WTC11 (cell line): ENCODE results near the gene PXT1.

Source experiments
- FOXJ3 ChIP-seq: sonication (generic); formaldehyde crosslinking; IDR thresholded peaks from 2 replicates; pipeline ENCODE4 v1.9.0; 2021; ENCODE audit warnings: missing genetic modification reagents, mild to moderate bottlenecking, borderline replicate concordance
- TEAD4 ChIP-seq: sonication (generic); formaldehyde crosslinking; IDR thresholded peaks from 2 replicates; pipeline ENCODE4 v1.8.0; 2022; ENCODE audit warnings: mild to moderate bottlenecking, missing genetic modification reagents
- ZNF121 ChIP-seq: sonication (generic); formaldehyde crosslinking; IDR thresholded peaks from 2 replicates; pipeline ENCODE4 v1.8.0; 2023; ENCODE audit warnings: missing genetic modification reagents
- TF ChIP-seq, protein P1 (sequence below): fragments of 200-600 bp; IDR thresholded peaks from 2 replicates; pipeline ENCODE4 v1.8.0; 2022; ENCODE audit warnings: antibody characterized with exemption

DNA sequence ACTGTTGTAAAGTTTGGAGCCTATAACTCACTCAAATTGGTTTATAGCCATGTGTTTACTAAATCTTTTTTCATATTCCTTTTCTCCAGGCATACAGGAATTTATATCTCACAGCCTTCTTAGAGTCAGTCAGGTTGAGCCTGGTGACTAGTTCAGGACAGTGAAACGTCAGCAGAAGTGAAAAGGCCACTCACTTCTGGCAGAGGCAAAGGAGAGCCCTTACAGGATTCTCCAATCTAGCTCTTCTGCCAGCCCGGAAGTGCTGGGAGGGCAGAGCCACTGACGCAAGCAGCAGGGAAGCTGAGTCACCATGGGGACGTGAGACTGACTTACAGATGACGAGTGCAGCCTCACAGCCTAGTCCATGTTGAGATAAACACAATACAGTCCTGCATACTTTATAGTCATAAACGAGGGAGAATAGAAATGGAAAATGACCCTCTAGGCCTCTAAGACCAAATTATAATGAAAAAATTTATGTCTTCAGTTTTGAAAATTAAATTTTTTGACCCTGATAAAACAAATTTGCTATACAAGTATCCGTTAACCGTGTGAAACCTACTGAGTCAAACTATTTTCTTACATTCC is 1.3 kb downstream of the PXT1 start:
- no peak for TF ChIP-seq FOXJ3 (CRISPR knock-in tag)
- no peak for TF ChIP-seq TEAD4 (CRISPR knock-in tag)
- TF ChIP-seq, protein P1, sequence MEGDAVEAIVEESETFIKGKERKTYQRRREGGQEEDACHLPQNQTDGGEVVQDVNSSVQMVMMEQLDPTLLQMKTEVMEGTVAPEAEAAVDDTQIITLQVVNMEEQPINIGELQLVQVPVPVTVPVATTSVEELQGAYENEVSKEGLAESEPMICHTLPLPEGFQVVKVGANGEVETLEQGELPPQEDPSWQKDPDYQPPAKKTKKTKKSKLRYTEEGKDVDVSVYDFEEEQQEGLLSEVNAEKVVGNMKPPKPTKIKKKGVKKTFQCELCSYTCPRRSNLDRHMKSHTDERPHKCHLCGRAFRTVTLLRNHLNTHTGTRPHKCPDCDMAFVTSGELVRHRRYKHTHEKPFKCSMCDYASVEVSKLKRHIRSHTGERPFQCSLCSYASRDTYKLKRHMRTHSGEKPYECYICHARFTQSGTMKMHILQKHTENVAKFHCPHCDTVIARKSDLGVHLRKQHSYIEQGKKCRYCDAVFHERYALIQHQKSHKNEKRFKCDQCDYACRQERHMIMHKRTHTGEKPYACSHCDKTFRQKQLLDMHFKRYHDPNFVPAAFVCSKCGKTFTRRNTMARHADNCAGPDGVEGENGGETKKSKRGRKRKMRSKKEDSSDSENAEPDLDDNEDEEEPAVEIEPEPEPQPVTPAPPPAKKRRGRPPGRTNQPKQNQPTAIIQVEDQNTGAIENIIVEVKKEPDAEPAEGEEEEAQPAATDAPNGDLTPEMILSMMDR = no peak
- TF ChIP-seq ZNF121 = no peak
